HT1080 (cell line): ENCODE measurements around the gene PTPRN2. TPM values are rescaled to one million over a fixed set of nuclear protein-coding genes. Genes with fewer than 3 reads are reported as not detected.

ENCODE experiments used
- small RNA-seq: library from RNA; depleted of rRNA; stranded (forward); fragments of <200 nt; gene quantifications from one replicate; pipeline ENCODE3, GENCODE V24; 2014
- total RNA-seq: library from RNA; depleted of rRNA; stranded (reverse); fragments of >200 nt; shearing (Covaris generic); gene quantifications from 2 replicates; pipeline ENCODE4 v1.2.3, GENCODE V29; 2014; rRNA removed

The PTPRN2 gene
- total RNA-seq, 1 experiment from 2014 or later, result 0.31 TPM

Small RNA genes lying within 50 kb of the gene (small RNA-seq; reads per million reads assigned to genes)
- not detected for gene MIR153-2
- gene MIR5707, result not detected
- not detected for gene MIR595
- gene THAP5P1, result not detected

Other genes starting within 250 kb of the PTPRN2 start
- gene NCAPG2, start 117.0 kb upstream of the PTPRN2 start, total RNA-seq, result 31.6 and 35.7 TPM in 2 replicates
- 61.6 and 73.2 TPM in 2 replicates for gene ESYT2, start 241.7 kb upstream of the PTPRN2 start, total RNA-seq